ENCODE results near the gene GSG1L.

DNA sequence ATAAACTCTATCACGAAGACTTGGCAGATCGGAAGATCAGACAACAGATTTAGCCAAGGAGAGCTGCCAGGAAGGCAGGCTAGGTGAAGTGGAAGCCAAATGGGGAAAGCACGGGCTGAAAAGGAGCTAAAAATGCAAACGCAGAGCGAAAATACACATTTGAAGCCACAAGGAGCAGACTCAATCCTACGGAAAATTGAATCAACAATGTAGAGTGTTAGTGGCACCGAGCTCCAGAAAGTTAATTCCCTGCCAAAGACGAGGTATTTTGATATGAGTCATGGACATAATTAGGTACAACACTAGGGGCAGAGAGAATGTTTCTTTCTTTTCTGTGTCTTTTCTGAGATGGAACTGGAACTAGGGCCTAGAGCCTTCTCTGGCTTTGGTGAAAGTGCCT is 20.7 kb downstream of the GSG1L start:
- TF ChIP-seq CREB1 (IDR thresholded peaks at IDR 0.05; ENCODE audit: low read depth) (no peak), TAF1 (IDR thresholded peaks at IDR 0.05; ENCODE audit: low read depth) (no peak), ZBTB7A (IDR thresholded peaks at IDR 0.05; ENCODE audit: low read depth) (no peak), YY1 (IDR thresholded peaks at IDR 0.05; ENCODE audit: low read depth) (no peak), EP300 (IDR thresholded peaks at IDR 0.05; ENCODE audit: borderline replicate concordance) (no peak), NFIC (IDR thresholded peaks at IDR 0.05) (no peak), TEAD4 (IDR thresholded peaks at IDR 0.05) (no peak), EGR1 (IDR thresholded peaks at IDR 0.05) (no peak), TCF12 (IDR thresholded peaks at IDR 0.05; ENCODE audit: low read depth) (no peak), CEBPB (IDR thresholded peaks at IDR 0.05) (no peak), RAD21 (IDR thresholded peaks at IDR 0.05; ENCODE audit: low read depth) (no peak)
- TF ChIP-seq, protein P1, sequence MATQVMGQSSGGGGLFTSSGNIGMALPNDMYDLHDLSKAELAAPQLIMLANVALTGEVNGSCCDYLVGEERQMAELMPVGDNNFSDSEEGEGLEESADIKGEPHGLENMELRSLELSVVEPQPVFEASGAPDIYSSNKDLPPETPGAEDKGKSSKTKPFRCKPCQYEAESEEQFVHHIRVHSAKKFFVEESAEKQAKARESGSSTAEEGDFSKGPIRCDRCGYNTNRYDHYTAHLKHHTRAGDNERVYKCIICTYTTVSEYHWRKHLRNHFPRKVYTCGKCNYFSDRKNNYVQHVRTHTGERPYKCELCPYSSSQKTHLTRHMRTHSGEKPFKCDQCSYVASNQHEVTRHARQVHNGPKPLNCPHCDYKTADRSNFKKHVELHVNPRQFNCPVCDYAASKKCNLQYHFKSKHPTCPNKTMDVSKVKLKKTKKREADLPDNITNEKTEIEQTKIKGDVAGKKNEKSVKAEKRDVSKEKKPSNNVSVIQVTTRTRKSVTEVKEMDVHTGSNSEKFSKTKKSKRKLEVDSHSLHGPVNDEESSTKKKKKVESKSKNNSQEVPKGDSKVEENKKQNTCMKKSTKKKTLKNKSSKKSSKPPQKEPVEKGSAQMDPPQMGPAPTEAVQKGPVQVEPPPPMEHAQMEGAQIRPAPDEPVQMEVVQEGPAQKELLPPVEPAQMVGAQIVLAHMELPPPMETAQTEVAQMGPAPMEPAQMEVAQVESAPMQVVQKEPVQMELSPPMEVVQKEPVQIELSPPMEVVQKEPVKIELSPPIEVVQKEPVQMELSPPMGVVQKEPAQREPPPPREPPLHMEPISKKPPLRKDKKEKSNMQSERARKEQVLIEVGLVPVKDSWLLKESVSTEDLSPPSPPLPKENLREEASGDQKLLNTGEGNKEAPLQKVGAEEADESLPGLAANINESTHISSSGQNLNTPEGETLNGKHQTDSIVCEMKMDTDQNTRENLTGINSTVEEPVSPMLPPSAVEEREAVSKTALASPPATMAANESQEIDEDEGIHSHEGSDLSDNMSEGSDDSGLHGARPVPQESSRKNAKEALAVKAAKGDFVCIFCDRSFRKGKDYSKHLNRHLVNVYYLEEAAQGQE (IDR thresholded peaks at IDR 0.05; ENCODE audit: low read depth), result no peak
- TF ChIP-seq, protein P2, sequence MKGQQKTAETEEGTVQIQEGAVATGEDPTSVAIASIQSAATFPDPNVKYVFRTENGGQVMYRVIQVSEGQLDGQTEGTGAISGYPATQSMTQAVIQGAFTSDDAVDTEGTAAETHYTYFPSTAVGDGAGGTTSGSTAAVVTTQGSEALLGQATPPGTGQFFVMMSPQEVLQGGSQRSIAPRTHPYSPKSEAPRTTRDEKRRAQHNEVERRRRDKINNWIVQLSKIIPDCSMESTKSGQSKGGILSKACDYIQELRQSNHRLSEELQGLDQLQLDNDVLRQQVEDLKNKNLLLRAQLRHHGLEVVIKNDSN (IDR thresholded peaks at IDR 0.05), result no peak
- TF ChIP-seq, protein P3, sequence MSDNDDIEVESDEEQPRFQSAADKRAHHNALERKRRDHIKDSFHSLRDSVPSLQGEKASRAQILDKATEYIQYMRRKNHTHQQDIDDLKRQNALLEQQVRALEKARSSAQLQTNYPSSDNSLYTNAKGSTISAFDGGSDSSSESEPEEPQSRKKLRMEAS (IDR thresholded peaks at IDR 0.05), result no peak
